ELR (cell line): ENCODE measurements around the gene NLGN1.
"Not testable (repeated sequence)": the region's sequence is repeated elsewhere in the genome, so short reads cannot be mapped to it uniquely, and the experiment has no call there.

Experiments
- DNase-seq: peaks from one replicate; pipeline ENCODE4 v3.0.0-alpha.2; 2015; ENCODE audit warnings: low read depth

NLGN1 gene

GRCh38 chr3:173397161-173398110 lies at the start of gene NLGN1:
NLGN1 (plus strand) TSS chr3:173397744.
- peak; percentile 67 for DNase-seq

GRCh38 chr3:173351886-173352285 lies 45.7 kb upstream of the NLGN1 start:
- DNase-seq = no peak

DNA sequence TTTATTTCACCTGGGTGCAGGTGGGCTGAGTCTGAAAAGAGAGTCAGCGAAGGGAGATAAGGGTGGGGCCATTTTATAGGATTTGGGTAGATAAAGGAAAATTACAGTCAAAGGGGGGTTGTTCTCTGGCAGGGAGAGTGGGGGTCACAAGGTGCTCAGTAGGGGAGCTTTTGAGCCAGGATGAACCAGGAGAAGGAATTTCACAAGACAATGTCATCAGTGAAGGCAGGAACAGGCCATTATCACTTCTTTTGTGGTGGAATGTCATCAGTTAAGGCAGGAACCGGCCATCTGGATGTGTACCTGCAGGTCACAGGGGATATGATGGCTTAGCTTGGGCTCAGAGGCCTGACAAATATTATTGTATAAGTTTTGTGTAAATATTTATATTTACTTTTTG lies 44.4 kb upstream of the NLGN1 start:
- not testable (repeated sequence) for DNase-seq

GRCh38 chr3:173354124-173354523 lies 43.4 kb upstream of the NLGN1 start:
- DNase-seq = no peak

DNA sequence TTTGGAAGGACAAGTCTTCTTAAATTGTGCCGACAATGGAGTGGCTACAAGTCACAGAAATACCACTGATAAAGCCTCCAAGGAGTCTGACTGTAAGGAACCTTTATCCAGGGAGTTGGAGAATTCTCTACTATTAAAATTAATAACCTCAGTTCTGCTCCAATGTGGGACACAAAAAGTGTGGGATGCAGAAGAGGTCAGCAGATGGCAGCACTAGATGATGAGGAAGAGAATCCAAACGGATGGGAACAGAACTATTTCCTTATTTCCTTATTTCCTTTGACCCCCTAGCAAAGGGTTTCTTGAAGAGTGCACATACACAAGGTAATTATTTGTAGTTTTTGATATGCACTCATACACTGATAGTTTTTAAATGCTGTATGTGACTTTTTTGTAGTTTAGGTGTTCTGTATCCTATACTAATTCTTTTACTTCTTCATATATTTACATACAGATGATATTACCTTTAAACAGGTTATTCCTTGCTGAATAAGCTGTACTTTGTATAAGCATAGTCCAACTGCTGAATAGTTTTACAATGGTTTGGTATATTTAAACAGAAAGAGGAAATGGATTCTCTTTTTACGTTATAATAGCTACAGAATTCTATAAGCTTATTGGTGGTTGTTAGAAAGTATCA lies 25.6 kb upstream of the NLGN1 start:
- peak; percentile 59 for DNase-seq

- DNase-seq = no peak
Measured at GRCh38 chr3:173380681-173381080, 16.9 kb upstream of the NLGN1 start.

GRCh38 chr3:173381936-173382335 lies 15.6 kb upstream of the NLGN1 start:
- not testable (repeated sequence) for DNase-seq

GRCh38 chr3:173395073-173395411 lies 2.5 kb upstream of the NLGN1 start:
- DNase-seq = peak; percentile 59

- DNase-seq = peak; percentile 91
Measured at GRCh38 chr3:173395412-173396181, 1.9 kb upstream of the NLGN1 start.

DNA sequence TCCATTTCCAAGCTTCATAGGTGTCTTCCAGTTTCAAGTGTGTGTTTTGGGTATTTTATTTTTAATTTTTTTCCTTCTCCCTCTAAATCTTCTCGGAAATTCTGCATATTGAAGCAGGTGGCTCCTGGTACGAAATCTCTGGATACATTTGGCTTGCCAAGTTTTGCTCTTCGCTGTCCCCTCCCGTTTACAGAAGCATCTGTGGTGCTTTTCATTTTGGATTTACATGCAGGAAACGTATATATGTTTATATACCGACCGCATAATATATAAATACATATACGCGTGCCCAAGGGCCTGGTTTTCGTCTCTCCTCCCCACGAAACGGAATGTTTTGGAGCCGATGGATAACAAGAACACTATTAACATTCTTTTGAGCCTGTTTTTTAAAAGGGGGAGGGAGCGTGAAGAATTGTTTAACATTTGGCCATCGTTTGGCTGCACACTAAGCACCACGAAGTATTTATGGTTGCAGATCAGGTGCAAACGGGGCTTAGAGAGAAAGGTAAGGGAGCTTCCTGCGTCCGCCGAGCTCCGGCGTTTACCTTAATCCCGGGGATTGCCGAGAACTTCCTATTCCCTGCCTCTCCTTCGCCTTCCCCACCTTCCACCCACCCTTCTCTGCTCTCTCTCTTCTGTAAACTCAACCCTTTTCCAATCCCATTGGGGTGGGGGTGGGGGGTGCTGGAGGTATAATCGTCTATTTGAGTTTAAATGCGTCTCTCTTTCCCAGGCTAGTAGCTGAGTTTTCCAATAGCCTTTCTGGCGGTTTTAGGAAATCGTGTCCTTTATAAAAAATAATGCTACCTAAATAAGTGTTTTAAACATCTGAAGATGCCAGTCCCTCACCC lies 1.1 kb upstream of the NLGN1 start:
- DNase-seq = peak; percentile 25

- no peak for DNase-seq
Measured at GRCh38 chr3:173398111-173398479, 551 bp downstream of the NLGN1 start.

DNA sequence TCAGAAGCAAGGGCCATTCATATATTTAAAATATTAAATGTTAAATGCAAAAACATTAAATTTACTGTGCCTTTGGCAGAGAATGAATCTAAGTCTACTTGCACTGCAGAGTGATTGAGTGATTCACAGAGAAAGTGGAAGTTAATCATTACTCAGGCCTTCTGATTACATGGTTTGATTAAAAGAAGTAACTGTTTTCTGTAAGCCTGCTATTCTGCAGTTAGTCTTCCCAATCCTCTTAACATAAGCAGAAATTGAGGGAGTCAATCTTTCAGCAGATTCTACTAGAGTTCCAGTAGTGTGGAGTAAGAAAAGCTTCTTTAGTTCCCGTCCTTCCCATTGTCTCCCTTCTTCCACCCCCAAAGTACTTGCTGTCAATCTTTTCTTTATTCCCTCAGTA lies 1.5 kb downstream of the NLGN1 start:
- DNase-seq = no peak

DNA sequence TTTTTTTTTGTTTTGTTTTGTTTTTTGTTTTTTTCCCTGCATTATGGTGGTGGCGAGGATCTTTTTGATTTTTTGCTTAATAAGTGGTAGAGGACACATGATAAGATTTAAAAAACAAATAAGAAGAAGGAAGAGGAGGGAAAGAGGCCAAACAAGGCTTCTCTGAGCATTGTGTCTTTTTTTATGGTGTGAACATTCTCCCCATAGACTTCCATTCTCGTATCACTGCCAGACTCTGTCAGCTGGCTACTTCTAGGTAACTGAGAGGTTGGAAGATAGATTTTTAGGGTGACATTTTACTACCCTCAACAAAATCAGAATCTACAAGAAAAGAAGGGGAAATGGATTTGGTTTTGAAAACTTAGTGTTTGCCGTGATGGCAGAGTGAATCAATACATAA lies 3.8 kb downstream of the NLGN1 start:
- no peak for DNase-seq

- DNase-seq = no peak
Measured at GRCh38 chr3:173402656-173403055, 5.1 kb downstream of the NLGN1 start.

DNA sequence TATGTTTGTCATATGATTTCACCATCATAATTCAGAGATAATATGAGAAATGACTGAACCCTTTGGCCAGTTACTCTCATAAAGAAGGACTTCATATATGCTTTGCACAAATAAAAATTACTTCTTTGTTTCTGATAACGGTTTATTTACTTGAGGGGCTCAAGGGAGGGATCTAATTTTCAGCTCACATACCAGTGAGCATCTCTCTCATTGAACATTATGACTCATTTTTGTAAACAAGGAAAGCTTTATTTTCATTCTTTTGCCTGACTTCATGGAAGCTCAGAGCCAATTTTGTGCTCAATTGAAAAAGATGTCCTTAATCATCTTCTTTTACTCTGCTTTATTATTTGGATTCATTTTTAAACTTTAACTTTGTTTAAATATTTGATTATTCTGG lies 5.8 kb downstream of the NLGN1 start:
- DNase-seq = peak; percentile 33

GRCh38 chr3:173404156-173404555 lies 6.6 kb downstream of the NLGN1 start:
- DNase-seq = no peak

- no peak for DNase-seq
Measured at GRCh38 chr3:173410436-173410835, 12.9 kb downstream of the NLGN1 start.

DNA sequence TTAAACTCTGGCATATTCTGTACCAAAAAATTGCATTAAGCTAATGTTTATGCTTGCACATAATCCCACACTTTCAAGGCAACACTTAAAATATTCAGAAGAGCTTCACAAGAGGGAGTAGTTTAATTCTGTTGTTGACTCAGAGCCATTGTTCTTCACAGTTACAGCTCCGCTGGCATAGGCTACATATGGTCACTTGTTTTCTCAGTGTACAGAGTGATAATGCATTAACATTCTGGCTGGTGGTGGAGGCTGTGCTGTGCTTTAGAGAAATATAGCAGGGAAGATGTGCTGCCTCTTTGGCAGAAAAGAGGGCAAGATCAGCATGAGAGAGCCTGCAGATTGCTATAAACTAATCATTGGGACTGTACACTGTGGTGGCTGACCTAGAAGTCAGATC lies 13.3 kb downstream of the NLGN1 start:
- no peak for DNase-seq

- peak; percentile 53 for DNase-seq
Measured at GRCh38 chr3:173411375-173411973, 13.9 kb downstream of the NLGN1 start.

- DNase-seq = no peak
Measured at GRCh38 chr3:173416070-173416469, 18.5 kb downstream of the NLGN1 start.

GRCh38 chr3:173429076-173429475 lies 31.5 kb downstream of the NLGN1 start:
- DNase-seq = no peak
